Measurements from ENCODE around the gene RP9. TPM values are rescaled to one million over a fixed set of nuclear protein-coding genes. Genes with fewer than 3 reads are reported as not detected.

RP9 gene
- total RNA-seq, 6 experiments from 2014 or later = 11.4 to 16.6 (median 14.9) TPM

- Mint-ChIP-seq H3K36me3 (ENCODE audit: low read depth) (no peaks in the 10 kb centered on the region), H3K4me1 (ENCODE audit: low read depth) (peaks cover 24% of the 10 kb centered on the region), H3K9me3 (no peaks in the 10 kb centered on the region), H3K27ac (no peak overlapping the region), H3K27me3 (ENCODE audit: insufficient read depth) (no peaks in the 10 kb centered on the region; the same call in 1 of the 2 replicates), H3K4me3 (no peak overlapping the region)
- TF ChIP-seq CTCF (IDR thresholded peaks at IDR 0.05) = no peak
- no peak for DNase-seq
These were observed 21.8 kb downstream of the RP9 start for GRCh38 chr7:33087356-33087755.

GRCh38 chr7:33079763-33080690 lies 29.2 kb downstream of the RP9 start:
- no peak for DNase-seq
- Mint-ChIP-seq H3K4me1 (ENCODE audit: low read depth) (peaks cover 22% of the 10 kb centered on the region; the same call in 1 of the 2 replicates), H3K9me3 (no peaks in the 10 kb centered on the region), H3K27ac (no peak overlapping the region), H3K36me3 (ENCODE audit: low read depth) (no peaks in the 10 kb centered on the region), H3K27me3 (ENCODE audit: insufficient read depth) (peaks cover 7% of the 10 kb centered on the region), H3K4me3 (no peak overlapping the region)
- TF ChIP-seq CTCF (IDR thresholded peaks at IDR 0.05) = no peak

- DNase-seq = no peak
- Mint-ChIP-seq H3K27me3 (ENCODE audit: insufficient read depth) (peaks cover 7% of the 10 kb centered on the region), H3K27ac (no peak overlapping the region), H3K9me3 (no peaks in the 10 kb centered on the region), H3K36me3 (ENCODE audit: low read depth) (no peaks in the 10 kb centered on the region), H3K4me1 (ENCODE audit: low read depth) (peaks cover 22% of the 10 kb centered on the region; the same call in 1 of the 2 replicates), H3K4me3 (no peak overlapping the region)
- TF ChIP-seq CTCF (IDR thresholded peaks at IDR 0.05) = no peak
These were observed 30.1 kb downstream of the RP9 start for GRCh38 chr7:33079096-33079495.

GRCh38 chr7:33076737-33077136 lies 32.5 kb downstream of the RP9 start:
- Mint-ChIP-seq H3K36me3 (ENCODE audit: low read depth) (0 out of 2 replicates have a peak, but pooled peaks cover 1% of the 10 kb centered on the region), H3K27me3 (ENCODE audit: insufficient read depth) (peaks cover 7% of the 10 kb centered on the region), H3K4me3 (no peak overlapping the region), H3K4me1 (ENCODE audit: low read depth) (peaks cover 40% of the 10 kb centered on the region), H3K9me3 (no peaks in the 10 kb centered on the region), H3K27ac (no peak overlapping the region)
- no peak for TF ChIP-seq CTCF (IDR thresholded peaks at IDR 0.05)
- no peak for DNase-seq

GRCh38 chr7:33075818-33076518 lies 33.2 kb downstream of the RP9 start:
- no peak for TF ChIP-seq CTCF (IDR thresholded peaks at IDR 0.05)
- Mint-ChIP-seq H3K27ac (no peak overlapping the region), H3K9me3 (no peaks in the 10 kb centered on the region), H3K36me3 (ENCODE audit: low read depth) (0 out of 2 replicates have a peak, but pooled peaks cover 7% of the 10 kb centered on the region), H3K27me3 (ENCODE audit: insufficient read depth) (peaks cover 7% of the 10 kb centered on the region), H3K4me3 (no peak overlapping the region), H3K4me1 (ENCODE audit: low read depth) (peaks cover 45% of the 10 kb centered on the region)
- DNase-seq = no peak

Data from HFFc6 (cell line).